Measurements from ENCODE around the gene HELQ.

DNA sequence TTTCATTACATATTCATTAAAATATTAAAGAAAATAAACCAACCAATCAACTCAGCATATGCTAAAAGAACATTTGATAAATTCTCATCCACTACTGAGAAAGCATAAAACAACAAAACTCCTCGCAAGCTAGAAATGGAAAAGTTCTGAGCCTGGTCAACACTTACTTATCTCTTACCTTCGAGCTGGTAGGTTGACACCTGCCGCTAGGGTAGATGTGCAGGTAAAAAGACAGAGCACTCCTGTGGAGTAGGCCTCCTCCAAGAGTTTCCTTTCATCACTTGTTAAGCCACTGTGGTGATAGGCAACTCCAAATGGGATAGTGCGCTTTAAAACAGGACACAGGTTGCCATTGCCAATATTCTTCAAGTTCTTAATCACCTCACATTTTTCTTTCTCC is 18.9 kb downstream of the HELQ start:
- TF ChIP-seq, protein P1, sequence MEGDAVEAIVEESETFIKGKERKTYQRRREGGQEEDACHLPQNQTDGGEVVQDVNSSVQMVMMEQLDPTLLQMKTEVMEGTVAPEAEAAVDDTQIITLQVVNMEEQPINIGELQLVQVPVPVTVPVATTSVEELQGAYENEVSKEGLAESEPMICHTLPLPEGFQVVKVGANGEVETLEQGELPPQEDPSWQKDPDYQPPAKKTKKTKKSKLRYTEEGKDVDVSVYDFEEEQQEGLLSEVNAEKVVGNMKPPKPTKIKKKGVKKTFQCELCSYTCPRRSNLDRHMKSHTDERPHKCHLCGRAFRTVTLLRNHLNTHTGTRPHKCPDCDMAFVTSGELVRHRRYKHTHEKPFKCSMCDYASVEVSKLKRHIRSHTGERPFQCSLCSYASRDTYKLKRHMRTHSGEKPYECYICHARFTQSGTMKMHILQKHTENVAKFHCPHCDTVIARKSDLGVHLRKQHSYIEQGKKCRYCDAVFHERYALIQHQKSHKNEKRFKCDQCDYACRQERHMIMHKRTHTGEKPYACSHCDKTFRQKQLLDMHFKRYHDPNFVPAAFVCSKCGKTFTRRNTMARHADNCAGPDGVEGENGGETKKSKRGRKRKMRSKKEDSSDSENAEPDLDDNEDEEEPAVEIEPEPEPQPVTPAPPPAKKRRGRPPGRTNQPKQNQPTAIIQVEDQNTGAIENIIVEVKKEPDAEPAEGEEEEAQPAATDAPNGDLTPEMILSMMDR (conservative IDR thresholded peaks at IDR 0.05), result no peak
- no peak for TF ChIP-seq EZH2 (IDR thresholded peaks at IDR 0.05; ENCODE audit: low read depth)
